Naive thymus-derived CD8-positive, alpha-beta T cell (primary cell): Measurements from ENCODE around the gene PRKCB. TPM values are rescaled to one million over a fixed set of nuclear protein-coding genes. Genes with fewer than 3 reads are reported as not detected.
"Not testable (repeated sequence)": the region's sequence is repeated elsewhere in the genome, so short reads cannot be mapped to it uniquely, and the experiment has no call there.

Experiments used
- ATAC-seq, 2 donors: fragments of 150-1000 bp; cut with Tn5 transposase in 1 of 2; sonication (Bioruptor Pico), chemical (Tn5 transposase) in 1 of 2; 1 replicate in 1 of 2; 2 replicates in 1 of 2; pipeline ENCODE4 v1.10.0; 2021; ENCODE audit warnings: mild to moderate bottlenecking in 2 of 2, moderate library complexity in 2 of 2
- POLR2A ChIA-PET: fragments of 350-600 bp; sonication (Branson Sonifier 250); formaldehyde crosslinking; loops from one replicate; lab custom pipeline; 2021; ENCODE audit warnings: antibody characterized with exemption; lab: Charles Lee
- DNase-seq, 10 donors: peaks; one replicate each; pipeline versions ENCODE4 v3.0.0 to v3.0.0-alpha.2; 2020 to 2022
- H3K27ac Mint-ChIP-seq, 10 donors: one replicate each; pipeline ENCODE4 v1.8.0; 2020 to 2022; ENCODE audit warnings: mild to moderate bottlenecking in 10 of 10, mixed read lengths in 10 of 10, moderate library complexity in 4 of 10, inconsistent platforms in 1 of 10
- H3K27me3 Mint-ChIP-seq, 5 donors: one replicate each; pipeline ENCODE4 v1.8.0; 2021 to 2022; ENCODE audit warnings: mixed read lengths in 5 of 5
- H3K36me3 Mint-ChIP-seq, 3 donors: one replicate each; pipeline ENCODE4 v1.8.0; 2020 to 2022; ENCODE audit warnings: mixed read lengths in 3 of 3, mild to moderate bottlenecking in 2 of 3, inconsistent platforms in 1 of 3
- H3K4me1 Mint-ChIP-seq, 4 donors: one replicate each; pipeline ENCODE4 v1.8.0; 2021 to 2022; ENCODE audit warnings: mixed read lengths in 4 of 4
- H3K4me3 Mint-ChIP-seq, 10 donors: one replicate each; pipeline ENCODE4 v1.8.0; 2020 to 2022; ENCODE audit warnings: mild to moderate bottlenecking in 10 of 10, mixed read lengths in 10 of 10, moderate library complexity in 6 of 10, inconsistent platforms in 1 of 10
- H3K9me3 Mint-ChIP-seq, 9 donors: one replicate each; pipeline ENCODE4 v1.8.0; 2020 to 2022; ENCODE audit warnings: mixed read lengths in 9 of 9, mild to moderate bottlenecking in 3 of 9, inconsistent platforms in 1 of 9, moderate library complexity in 1 of 9
- polyA plus RNA-seq, 3 donors: library from polyadenylated mRNA; unstranded; fragments of 300-500 nt; fragmentation: Illumina TruSeq; gene quantifications; one replicate each; pipeline ENCODE4 v1.2.3, GENCODE V29; 2021
- total RNA-seq, 8 experiments: library from RNA in 2 of 8; stranded (reverse) in 2 of 8; gene quantifications; one replicate each; pipeline ENCODE4 v1.2.3 and lab custom pipeline; 2021 to 2026

PRKCB gene
- total and polyA plus RNA-seq, 5 experiments from 2014 or later: 57.2 to 142 (median 123) TPM

GRCh38 chr16:24093049-24093448, 257.3 kb downstream of the PRKCB start:
- H3K4me1 Mint-ChIP-seq: peaks cover 15 to 27% (median 21%) of the 10 kb centered on the region in 4 donors
- ATAC-seq: no peak

GRCh38 chr16:24094660-24095059, 258.9 kb downstream of the PRKCB start:
- H3K27ac Mint-ChIP-seq: peak overlapping the region in 4 of 10 donors; percentile 35 to 78 (median 72)
- POLR2A ChIA-PET: no interaction called here

More at GRCh38 chr16:24093049-24093448, 257.3 kb downstream of the PRKCB start:
- Mint-ChIP-seq H3K27me3 (no peaks in the 10 kb centered on the region), H3K27ac (peak overlapping the region in 8 of 10 donors; percentile 5 to 77 (median 50)), H3K9me3 (peaks cover 0 to 35% (median 18%) of the 10 kb centered on the region in 9 donors), H3K4me3 (no peak overlapping the region), H3K36me3 (peaks cover 30 to 91% (median 70%) of the 10 kb centered on the region in 3 donors)
- no peak for DNase-seq
- POLR2A ChIA-PET: no interaction called here

GRCh38 chr16:24098896-24099295, 263.1 kb downstream of the PRKCB start:
- POLR2A ChIA-PET: interaction anchor here (0.5 kb wide), 1 partner anchor 61 kb away, joined by 3 read pairs; no protein-coding TSS in a partner anchor
- Mint-ChIP-seq H3K27me3 (no peaks in the 10 kb centered on the region), H3K4me1 (peaks cover 0 to 9% (median 3%) of the 10 kb centered on the region in 4 donors), H3K9me3 (no peaks in the 10 kb centered on the region), H3K27ac (peak overlapping the region in 2 of 10 donors; percentile 31 to 46), H3K36me3 (peaks cover 0 to 75% (median 32%) of the 10 kb centered on the region in 3 donors), H3K4me3 (no peak overlapping the region)
- DNase-seq (no peak), ATAC-seq (no peak)

More at GRCh38 chr16:24094660-24095059, 258.9 kb downstream of the PRKCB start:
- ATAC-seq: no peak
- peaks cover 15 to 21% (median 19%) of the 10 kb centered on the region in 4 donors for H3K4me1 Mint-ChIP-seq
- peak overlapping the region in 1 of 10 donors; percentile 38 for H3K4me3 Mint-ChIP-seq
- peaks cover 0 to 24% (median 18%) of the 10 kb centered on the region in 9 donors for H3K9me3 Mint-ChIP-seq
- H3K36me3 Mint-ChIP-seq: peaks cover 22 to 91% (median 60%) of the 10 kb centered on the region in 3 donors
- no peak for DNase-seq
- H3K27me3 Mint-ChIP-seq: no peaks in the 10 kb centered on the region

GRCh38 chr16:24101431-24101830, 265.6 kb downstream of the PRKCB start:
- Mint-ChIP-seq H3K27me3 (no peaks in the 10 kb centered on the region), H3K4me1 (peaks cover 0 to 13% (median 2%) of the 10 kb centered on the region in 4 donors), H3K9me3 (peaks cover 0 to 3% (median 0%) of the 10 kb centered on the region in 9 donors), H3K27ac (peak overlapping the region in 7 of 10 donors; percentile 6 to 65 (median 37)), H3K36me3 (peaks cover 6 to 67% (median 26%) of the 10 kb centered on the region in 3 donors), H3K4me3 (no peak overlapping the region)
- no peak for DNase-seq
- ATAC-seq: no peak
- POLR2A ChIA-PET: no interaction called here

GRCh38 chr16:24102209-24102660, 266.5 kb downstream of the PRKCB start:
- H3K4me3 Mint-ChIP-seq: no peak overlapping the region
- peak overlapping the region in 8 of 10 donors; percentile 11 to 65 (median 42) for H3K27ac Mint-ChIP-seq
- ATAC-seq: no peak
- H3K9me3 Mint-ChIP-seq: peaks cover 0 to 3% (median 0%) of the 10 kb centered on the region in 9 donors
- POLR2A ChIA-PET: no interaction called here
- no peaks in the 10 kb centered on the region for H3K27me3 Mint-ChIP-seq
- no peak for DNase-seq
- H3K4me1 Mint-ChIP-seq: peaks cover 0 to 13% (median 2%) of the 10 kb centered on the region in 4 donors
- H3K36me3 Mint-ChIP-seq: peaks cover 10 to 62% (median 26%) of the 10 kb centered on the region in 3 donors

- H3K9me3 Mint-ChIP-seq, POLR2A ChIA-PET, H3K4me3 Mint-ChIP-seq, DNase-seq, ATAC-seq, H3K27me3 Mint-ChIP-seq, H3K27ac Mint-ChIP-seq, H3K4me1 Mint-ChIP-seq: not testable (repeated sequence)
- peaks cover 11 to 37% (median 24%) of the 10 kb centered on the region in 3 donors for H3K36me3 Mint-ChIP-seq
These were observed 269.7 kb downstream of the PRKCB start for GRCh38 chr16:24105471-24105870.

- H3K36me3 Mint-ChIP-seq: peaks cover 11 to 48% (median 34%) of the 10 kb centered on the region in 3 donors
- POLR2A ChIA-PET, H3K4me1 Mint-ChIP-seq: not testable (repeated sequence)
These were observed 272.3 kb downstream of the PRKCB start for GRCh38 chr16:24108090-24108489.

GRCh38 chr16:24111724-24112302, 276.0 kb downstream of the PRKCB start:
- H3K4me1 Mint-ChIP-seq: peaks cover 0 to 11% (median 2%) of the 10 kb centered on the region in 4 donors
- no peak for DNase-seq
- H3K4me3 Mint-ChIP-seq: no peak overlapping the region
- no peak for ATAC-seq
- H3K27me3 Mint-ChIP-seq: no peaks in the 10 kb centered on the region
- peak overlapping the region in 2 of 10 donors; percentile 48 to 57 for H3K27ac Mint-ChIP-seq
- POLR2A ChIA-PET: no interaction called here
- H3K9me3 Mint-ChIP-seq: peaks cover 0 to 2% (median 0%) of the 10 kb centered on the region in 9 donors
- H3K36me3 Mint-ChIP-seq: peaks cover 15 to 56% (median 39%) of the 10 kb centered on the region in 3 donors

More at GRCh38 chr16:24108090-24108489, 272.3 kb downstream of the PRKCB start:
- H3K4me3 Mint-ChIP-seq, ATAC-seq, H3K27ac Mint-ChIP-seq, H3K9me3 Mint-ChIP-seq, DNase-seq, H3K27me3 Mint-ChIP-seq: not testable (repeated sequence)

GRCh38 chr16:24113115-24113745, 277.4 kb downstream of the PRKCB start:
- Mint-ChIP-seq H3K4me3 (no peak overlapping the region), H3K36me3 (peaks cover 10 to 62% (median 44%) of the 10 kb centered on the region in 3 donors), H3K4me1 (peaks cover 0 to 12% (median 2%) of the 10 kb centered on the region in 4 donors), H3K9me3 (peaks cover 0 to 2% (median 0%) of the 10 kb centered on the region in 9 donors), H3K27me3 (no peaks in the 10 kb centered on the region), H3K27ac (peak overlapping the region in 6 of 10 donors; percentile 12 to 70 (median 22))
- no peak for DNase-seq
- POLR2A ChIA-PET: no interaction called here
- ATAC-seq: no peak

GRCh38 chr16:24114876-24115275, 279.1 kb downstream of the PRKCB start:
- Mint-ChIP-seq H3K27me3 (no peaks in the 10 kb centered on the region), H3K4me3 (peak overlapping the region in 2 of 10 donors; percentile 7 to 25), H3K27ac (peak overlapping the region in 3 of 10 donors; percentile 25 to 70 (median 25)), H3K36me3 (peaks cover 15 to 75% (median 50%) of the 10 kb centered on the region in 3 donors), H3K9me3 (peaks cover 0 to 2% (median 0%) of the 10 kb centered on the region in 9 donors), H3K4me1 (peaks cover 0 to 14% (median 3%) of the 10 kb centered on the region in 4 donors)
- ATAC-seq: no peak
- no peak for DNase-seq
- POLR2A ChIA-PET: no interaction called here

GRCh38 chr16:24116046-24116776, 280.4 kb downstream of the PRKCB start:
- Mint-ChIP-seq H3K27me3 (no peaks in the 10 kb centered on the region), H3K27ac (no peak overlapping the region), H3K36me3 (peaks cover 17 to 81% (median 56%) of the 10 kb centered on the region in 3 donors), H3K9me3 (no peaks in the 10 kb centered on the region), H3K4me3 (no peak overlapping the region), H3K4me1 (peaks cover 0 to 14% (median 4%) of the 10 kb centered on the region in 4 donors)
- POLR2A ChIA-PET: no interaction called here
- no peak for ATAC-seq
- no peak for DNase-seq

GRCh38 chr16:24116989-24117388, 281.2 kb downstream of the PRKCB start:
- no peak overlapping the region for H3K27ac Mint-ChIP-seq
- no peak for DNase-seq
- POLR2A ChIA-PET: no interaction called here
- peaks cover 0 to 14% (median 4%) of the 10 kb centered on the region in 4 donors for H3K4me1 Mint-ChIP-seq
- H3K4me3 Mint-ChIP-seq: no peak overlapping the region
- H3K9me3 Mint-ChIP-seq: no peaks in the 10 kb centered on the region
- H3K27me3 Mint-ChIP-seq: no peaks in the 10 kb centered on the region
- ATAC-seq: no peak
- H3K36me3 Mint-ChIP-seq: peaks cover 17 to 78% (median 53%) of the 10 kb centered on the region in 3 donors
